Tibial nerve (tissue), 4 donors: ENCODE results near the gene ALPK3. TPM values are rescaled to one million over a fixed set of nuclear protein-coding genes. Genes with fewer than 3 reads are reported as not detected.

ENCODE experiments used
- DNase-seq, 2 donors: peaks; one replicate each; pipeline ENCODE4 v3.0.0-alpha.2; 2019; ENCODE audit warnings: low spot score in 2 of 2
- H3K27ac ChIP-seq, 4 donors: fragments of 200-600 bp; sonication (generic) in 3 of 4; one replicate each; pipeline ENCODE4 v1.5.1; 2017 to 2019; ENCODE audit warnings: mild to moderate bottlenecking in 1 of 4
- H3K27me3 ChIP-seq, 2 donors: fragments of 200-600 bp; sonication (generic) in 1 of 2; one replicate each; pipeline versions ENCODE4 v1.5.1 to v1.6.0; 2017 to 2019
- H3K36me3 ChIP-seq, 3 donors: fragments of 200-600 bp; sonication (generic); one replicate each; pipeline ENCODE4 v1.5.1; 2018 to 2019
- H3K4me1 ChIP-seq, 4 donors: fragments of 200-600 bp; sonication (generic) in 3 of 4; one replicate each; pipeline ENCODE4 v1.5.1; 2017 to 2019
- H3K4me3 ChIP-seq, 4 donors: fragments of 200-600 bp; sonication (generic) in 3 of 4; one replicate each; pipeline ENCODE4 v1.5.1; 2017 to 2019; ENCODE audit warnings: mild to moderate bottlenecking in 1 of 4, moderate library complexity in 1 of 4
- H3K9me3 ChIP-seq, 4 donors: fragments of 200-600 bp; sonication (generic) in 3 of 4; one replicate each; pipeline ENCODE4 v1.5.1; 2017 to 2019
- EP300 ChIP-seq, 2 donors: sonication (generic); formaldehyde crosslinking; IDR thresholded peaks; one replicate each; pipeline ENCODE4 v1.6.1; 2017; ENCODE audit warnings: antibody characterized with exemption in 2 of 2, mild to moderate bottlenecking in 1 of 2
- POLR2A ChIP-seq, 2 donors: fragments of 450-650 bp; IDR thresholded peaks; one replicate each; pipeline ENCODE4 v1.6.1; 2017; ENCODE audit warnings: antibody characterized with exemption in 2 of 2, mild to moderate bottlenecking in 2 of 2, moderate library complexity in 2 of 2
- WGBS, 2 donors: methylation state at CpG; one replicate each; pipeline ENCODE4 v1.1.5; 2018; 5-methylcytosine and 5-hydroxymethylcytosine counted together
- total RNA-seq, 4 donors: library from RNA; depleted of rRNA; stranded (reverse); fragments of >200 nt; gene quantifications; one replicate each; pipeline ENCODE4 v1.1.0, GENCODE V29; 2016
- TF ChIP-seq, protein P1 (sequence below), 5 experiments: fragments of 200-600 bp in 3 of 5; fragments of 450-650 bp in 2 of 5; sonication (generic) in 3 of 5; IDR thresholded peaks; one replicate each; pipeline ENCODE4 v1.5.1; 2016 to 2019; ENCODE audit warnings: antibody characterized with exemption in 5 of 5, mild to moderate bottlenecking in 3 of 5, moderate library complexity in 2 of 5

The ALPK3 gene
- total RNA-seq, 4 donors from 2014 or later: 2.4 to 7.1 (median 4.7) TPM

DNA sequence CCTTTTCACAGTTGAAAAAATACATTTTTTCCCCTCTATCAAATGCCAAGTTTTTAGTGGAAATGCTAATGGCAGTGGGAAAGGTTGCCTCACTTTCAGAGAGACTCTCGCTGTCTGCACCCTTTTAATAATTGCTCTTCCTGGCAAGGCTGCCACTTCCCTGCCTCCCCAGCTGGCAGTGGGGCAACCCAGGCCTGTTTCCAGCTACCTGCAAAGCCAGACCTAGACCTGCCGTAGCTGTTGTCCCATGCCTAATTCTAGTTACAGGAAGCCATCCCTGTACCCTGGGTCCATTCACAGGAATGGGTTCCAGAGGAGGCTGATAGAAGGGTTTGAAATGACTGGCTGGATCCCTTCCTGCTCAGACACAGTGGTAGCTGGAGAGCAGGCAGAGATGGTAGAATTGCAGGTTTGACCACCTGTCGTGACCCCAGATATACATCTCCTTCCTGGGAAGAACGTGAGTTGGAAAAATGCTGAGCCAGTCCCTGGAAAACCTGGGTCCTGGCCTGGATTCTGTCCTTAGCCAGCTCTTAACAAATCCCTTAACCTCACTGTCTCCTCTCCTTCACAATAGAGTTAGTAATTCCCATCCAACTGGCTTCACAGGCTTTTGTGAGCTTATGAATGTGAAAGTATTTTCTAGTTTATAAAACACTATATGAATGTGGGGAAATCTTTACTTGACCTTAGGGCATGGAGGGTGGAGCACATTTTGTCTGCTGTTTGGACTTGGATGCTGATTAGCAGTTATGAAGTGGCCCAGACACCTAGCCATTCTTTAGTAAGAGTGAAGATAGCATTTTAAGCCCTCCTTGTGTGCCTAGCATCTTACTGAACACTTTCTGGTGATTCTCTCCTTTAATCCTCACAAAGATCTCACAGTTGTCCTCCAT, 12.9 kb upstream of the ALPK3 start:
- no peak for TF ChIP-seq POLR2A (IDR thresholded peaks at IDR 0.05)
- no peak for TF ChIP-seq EP300 (IDR thresholded peaks at IDR 0.05)
- TF ChIP-seq, protein P1, sequence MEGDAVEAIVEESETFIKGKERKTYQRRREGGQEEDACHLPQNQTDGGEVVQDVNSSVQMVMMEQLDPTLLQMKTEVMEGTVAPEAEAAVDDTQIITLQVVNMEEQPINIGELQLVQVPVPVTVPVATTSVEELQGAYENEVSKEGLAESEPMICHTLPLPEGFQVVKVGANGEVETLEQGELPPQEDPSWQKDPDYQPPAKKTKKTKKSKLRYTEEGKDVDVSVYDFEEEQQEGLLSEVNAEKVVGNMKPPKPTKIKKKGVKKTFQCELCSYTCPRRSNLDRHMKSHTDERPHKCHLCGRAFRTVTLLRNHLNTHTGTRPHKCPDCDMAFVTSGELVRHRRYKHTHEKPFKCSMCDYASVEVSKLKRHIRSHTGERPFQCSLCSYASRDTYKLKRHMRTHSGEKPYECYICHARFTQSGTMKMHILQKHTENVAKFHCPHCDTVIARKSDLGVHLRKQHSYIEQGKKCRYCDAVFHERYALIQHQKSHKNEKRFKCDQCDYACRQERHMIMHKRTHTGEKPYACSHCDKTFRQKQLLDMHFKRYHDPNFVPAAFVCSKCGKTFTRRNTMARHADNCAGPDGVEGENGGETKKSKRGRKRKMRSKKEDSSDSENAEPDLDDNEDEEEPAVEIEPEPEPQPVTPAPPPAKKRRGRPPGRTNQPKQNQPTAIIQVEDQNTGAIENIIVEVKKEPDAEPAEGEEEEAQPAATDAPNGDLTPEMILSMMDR (IDR thresholded peaks at IDR 0.05): no peak
- peaks cover 5 to 69% (median 32%) of the 10 kb centered on the region in 3 donors for H3K36me3 ChIP-seq
- no peaks in the 10 kb centered on the region for H3K27me3 ChIP-seq
- WGBS, 2 donors: 71 to 80% methylated on average over 4 of the region's 4 CpGs
- DNase-seq: no peak
- H3K4me1 ChIP-seq: peaks cover 0 to 9% (median 0%) of the 10 kb centered on the region in 4 donors
- no peak overlapping the region for H3K27ac ChIP-seq
- no peaks in the 10 kb centered on the region for H3K9me3 ChIP-seq
- H3K4me3 ChIP-seq: no peak overlapping the region

DNA sequence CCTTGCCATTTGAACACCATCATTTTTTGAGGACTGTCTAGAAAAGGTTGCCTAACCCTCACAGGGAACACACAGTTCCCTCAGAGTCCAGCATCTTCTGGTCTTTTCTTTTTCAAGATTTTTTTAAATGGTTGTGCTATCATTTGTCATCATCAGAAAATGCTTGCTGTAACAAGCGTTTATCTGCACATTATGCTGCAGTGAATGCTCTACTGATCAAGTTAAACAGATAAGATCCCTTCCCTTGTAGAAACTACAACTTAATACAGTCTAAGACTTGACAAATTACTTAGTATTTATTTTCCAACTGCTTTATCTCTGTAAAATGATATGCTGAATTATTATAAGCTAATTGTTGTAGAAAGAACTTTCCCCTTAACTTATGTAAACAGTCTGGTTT, 11.9 kb upstream of the ALPK3 start:
- TF ChIP-seq, protein P1 (IDR thresholded peaks at IDR 0.05): no peak
- TF ChIP-seq EP300 (IDR thresholded peaks at IDR 0.05): no peak
- no peak for TF ChIP-seq POLR2A (IDR thresholded peaks at IDR 0.05)
- Histone ChIP-seq H3K9me3 (no peaks in the 10 kb centered on the region), H3K4me1 (peaks cover 0 to 9% (median 0%) of the 10 kb centered on the region in 4 donors), H3K27ac (no peak overlapping the region), H3K36me3 (peaks cover 5 to 59% (median 24%) of the 10 kb centered on the region in 3 donors), H3K4me3 (no peak overlapping the region), H3K27me3 (no peaks in the 10 kb centered on the region)
- no peak for DNase-seq
- 71 to 88% methylated on average over 1 of the region's 1 CpG for WGBS, 2 donors

DNA sequence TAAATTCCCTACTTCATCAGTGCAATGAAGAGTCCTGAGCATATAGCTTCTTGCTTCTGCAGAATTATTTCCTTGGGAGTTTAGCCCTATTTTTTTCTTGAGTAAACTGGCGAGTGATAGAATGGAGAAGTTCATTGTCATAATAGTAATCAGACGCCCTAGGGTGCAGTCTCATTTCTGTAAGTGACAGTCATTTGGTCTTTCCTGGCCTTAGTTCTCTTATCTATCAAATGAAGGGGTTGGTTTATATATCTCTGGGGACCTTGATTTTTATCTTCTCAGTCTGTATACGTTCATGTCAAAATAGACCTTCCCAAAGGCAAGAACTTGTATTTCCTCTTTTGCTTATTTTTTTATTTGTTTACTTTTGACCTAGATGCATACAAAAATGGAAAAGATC, 9.9 kb upstream of the ALPK3 start:
- H3K4me3 ChIP-seq: no peak overlapping the region
- H3K27me3 ChIP-seq: no peaks in the 10 kb centered on the region
- H3K27ac ChIP-seq: no peak overlapping the region
- no peaks in the 10 kb centered on the region for H3K9me3 ChIP-seq
- TF ChIP-seq EP300 (IDR thresholded peaks at IDR 0.05) (no peak), POLR2A (IDR thresholded peaks at IDR 0.05) (no peak)
- TF ChIP-seq, protein P1 (IDR thresholded peaks at IDR 0.05): no peak
- peaks cover 0 to 9% (median 0%) of the 10 kb centered on the region in 4 donors for H3K4me1 ChIP-seq
- DNase-seq: no peak
- WGBS, 2 donors: 83 to 90% methylated on average over 3 of the region's 3 CpGs
- H3K36me3 ChIP-seq: peaks cover 5 to 39% (median 6%) of the 10 kb centered on the region in 3 donors

DNA sequence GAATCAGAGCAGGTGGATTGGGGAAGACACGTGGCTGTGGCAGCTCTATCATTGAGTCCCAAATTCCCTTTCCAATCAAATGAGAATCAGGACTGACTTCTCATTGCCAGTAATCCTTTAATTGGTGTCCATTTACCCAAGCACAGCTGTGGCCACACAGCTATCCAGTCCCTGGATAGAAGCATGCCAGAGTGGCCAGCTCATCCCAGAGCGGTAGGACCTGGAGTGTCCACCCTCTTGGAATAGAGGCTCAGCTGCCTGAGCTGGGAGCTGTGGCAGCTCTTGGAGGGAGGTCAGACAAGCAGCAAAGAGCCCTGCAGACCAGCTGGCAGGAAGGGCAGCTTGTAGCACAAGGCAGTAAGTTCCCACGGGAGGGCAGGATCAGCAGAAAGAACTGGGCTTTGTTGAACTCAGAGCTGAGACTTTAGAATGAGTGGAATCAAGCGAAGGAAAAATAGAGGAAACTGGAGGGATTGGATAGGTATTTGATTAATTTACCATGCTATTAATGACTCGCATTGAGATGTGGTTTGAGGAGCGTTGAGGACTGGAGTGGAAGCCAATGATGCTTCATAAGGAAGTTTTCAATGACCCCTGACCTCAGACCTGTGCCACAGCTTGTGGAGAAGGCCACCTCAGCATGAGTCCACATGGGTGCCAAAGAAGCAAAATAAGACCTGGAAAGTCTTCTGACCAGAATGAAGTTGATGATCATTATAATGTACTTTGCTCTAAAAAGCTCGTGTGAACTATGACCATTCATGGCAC, 6.9 kb upstream of the ALPK3 start:
- DNase-seq: no peak
- peaks cover 0 to 12% (median 0%) of the 10 kb centered on the region in 3 donors for H3K36me3 ChIP-seq
- H3K27me3 ChIP-seq: no peaks in the 10 kb centered on the region
- no peaks in the 10 kb centered on the region for H3K9me3 ChIP-seq
- WGBS, 2 donors: 84% methylated on average over 7 of the region's 7 CpGs
- H3K27ac ChIP-seq: no peak overlapping the region
- no peak for TF ChIP-seq POLR2A (IDR thresholded peaks at IDR 0.05)
- TF ChIP-seq EP300 (IDR thresholded peaks at IDR 0.05): no peak
- TF ChIP-seq, protein P1 (IDR thresholded peaks at IDR 0.05): no peak
- no peak overlapping the region for H3K4me3 ChIP-seq
- H3K4me1 ChIP-seq: no peaks in the 10 kb centered on the region

GRCh38 chr15:84811151-84811550, 6.0 kb upstream of the ALPK3 start:
- no peak for TF ChIP-seq EP300 (IDR thresholded peaks at IDR 0.05)
- H3K27me3 ChIP-seq: no peaks in the 10 kb centered on the region
- no peaks in the 10 kb centered on the region for H3K4me1 ChIP-seq
- no peak overlapping the region for H3K27ac ChIP-seq
- H3K36me3 ChIP-seq: peaks cover 0 to 11% (median 0%) of the 10 kb centered on the region in 3 donors
- no peak overlapping the region for H3K4me3 ChIP-seq
- WGBS, 2 donors: 76 to 85% methylated on average over 4 of the region's 4 CpGs
- no peak for DNase-seq
- H3K9me3 ChIP-seq: no peaks in the 10 kb centered on the region
